Measurements from ENCODE around the gene HTRA3.
A peak's percentile ranks its signal among the peaks of the same experiment; 100 is the strongest.

HTRA3 gene

GRCh38 chr4:8260656-8261111 lies 8.9 kb upstream of the HTRA3 start:
- in situ Hi-C loops (cut with HindIII; ENCODE audit: low pct_ligation_motif_present, low sequenced_read_pairs), result loop anchor here (25.0 kb wide), 1 partner anchor 152 kb away; no protein-coding TSS in a partner anchor
- no peaks in the 10 kb centered on the region for H3K36me3 ChIP-seq (replicated peaks)
- H3K27me3 ChIP-seq (replicated peaks), result no peaks in the 10 kb centered on the region
- H3K27ac ChIP-seq, result no peak overlapping the region
- peak; percentile 61 for DNase-seq
- TF ChIP-seq CTCF (IDR thresholded peaks at IDR 0.05; ENCODE audit: low read depth, low read length, missing control alignments), result peak; percentile 27
- H3K4me3 ChIP-seq (ENCODE audit: low read depth, low read length), result no peak overlapping the region

GRCh38 chr4:8261851-8262535 lies 7.6 kb upstream of the HTRA3 start:
- DNase-seq, result no peak
- Histone ChIP-seq H3K36me3 (replicated peaks) (no peaks in the 10 kb centered on the region), H3K27ac (no peak overlapping the region), H3K27me3 (replicated peaks) (no peaks in the 10 kb centered on the region), H3K4me3 (ENCODE audit: low read depth, low read length) (no peak overlapping the region)
- in situ Hi-C loops (cut with HindIII; ENCODE audit: low pct_ligation_motif_present, low sequenced_read_pairs), result loop anchor here (25.0 kb wide), 1 partner anchor 150 kb away; no protein-coding TSS in a partner anchor
- no peak for TF ChIP-seq CTCF (IDR thresholded peaks at IDR 0.05; ENCODE audit: low read depth, low read length, missing control alignments)

GRCh38 chr4:8262637-8263322 lies 6.8 kb upstream of the HTRA3 start:
- in situ Hi-C loops (cut with HindIII; ENCODE audit: low pct_ligation_motif_present, low sequenced_read_pairs), result loop anchor here (25.0 kb wide), 1 partner anchor 150 kb away; no protein-coding TSS in a partner anchor
- Histone ChIP-seq H3K36me3 (replicated peaks) (no peaks in the 10 kb centered on the region), H3K27me3 (replicated peaks) (no peaks in the 10 kb centered on the region), H3K27ac (no peak overlapping the region), H3K4me3 (ENCODE audit: low read depth, low read length) (no peak overlapping the region)
- no peak for TF ChIP-seq CTCF (IDR thresholded peaks at IDR 0.05; ENCODE audit: low read depth, low read length, missing control alignments)
- DNase-seq, result no peak

GRCh38 chr4:8263397-8263796 lies 6.2 kb upstream of the HTRA3 start:
- Histone ChIP-seq H3K27me3 (replicated peaks) (no peaks in the 10 kb centered on the region), H3K27ac (no peak overlapping the region), H3K4me3 (ENCODE audit: low read depth, low read length) (no peak overlapping the region), H3K36me3 (replicated peaks) (no peaks in the 10 kb centered on the region)
- TF ChIP-seq CTCF (IDR thresholded peaks at IDR 0.05; ENCODE audit: low read depth, low read length, missing control alignments), result no peak
- in situ Hi-C loops (cut with HindIII; ENCODE audit: low pct_ligation_motif_present, low sequenced_read_pairs), result loop anchor here (25.0 kb wide), 1 partner anchor 149 kb away; no protein-coding TSS in a partner anchor
- no peak for DNase-seq

- Histone ChIP-seq H3K36me3 (replicated peaks) (no peaks in the 10 kb centered on the region), H3K27me3 (replicated peaks) (no peaks in the 10 kb centered on the region), H3K4me3 (ENCODE audit: low read depth, low read length) (no peak overlapping the region), H3K27ac (no peak overlapping the region)
- no peak for TF ChIP-seq CTCF (IDR thresholded peaks at IDR 0.05; ENCODE audit: low read depth, low read length, missing control alignments)
- in situ Hi-C loops (cut with HindIII; ENCODE audit: low pct_ligation_motif_present, low sequenced_read_pairs), result loop anchor here (25.0 kb wide), 1 partner anchor 148 kb away; no protein-coding TSS in a partner anchor
- no peak for DNase-seq
Measured at GRCh38 chr4:8264106-8264505, 5.4 kb upstream of the HTRA3 start.
